Activated CD4-positive, alpha-beta T cell treated with anti-CD3 and anti-CD28 coated beads, Interleukin-10, Interleukin-2, amounts not matched to agents 100 ng/mL and 50 ng/mL, durations not matched to agents 16 hours and 8 hours (primary cell): Measurements from ENCODE around the gene KRT81.
"Not testable (repeated sequence)": the region's sequence is repeated elsewhere in the genome, so short reads cannot be mapped to it uniquely, and the experiment has no call there.

Source experiments
- DNase-seq: peaks from one replicate; pipeline ENCODE4 v3.0.0-alpha.2; 2020

KRT81 gene

DNA sequence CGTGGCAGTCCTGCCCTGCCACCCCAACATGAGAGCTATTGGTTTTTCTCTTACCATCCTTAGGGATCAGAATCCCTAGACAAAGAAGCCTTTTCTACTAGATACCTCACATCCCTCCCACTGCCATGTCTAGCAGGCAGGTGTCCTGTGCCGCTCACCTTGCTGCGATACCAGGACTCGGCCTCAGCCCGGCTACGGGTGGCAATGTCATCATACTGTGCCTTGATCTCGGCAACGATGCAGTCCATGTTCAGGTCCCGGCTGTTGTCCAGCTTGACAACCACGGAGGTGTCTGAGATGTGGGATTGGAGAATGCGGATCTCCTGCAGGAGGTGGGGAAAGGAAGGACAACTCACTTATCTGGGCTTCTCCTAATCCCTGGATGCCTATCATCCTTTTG lies 25.4 kb upstream of the KRT81 start:
- no peak for DNase-seq

DNA sequence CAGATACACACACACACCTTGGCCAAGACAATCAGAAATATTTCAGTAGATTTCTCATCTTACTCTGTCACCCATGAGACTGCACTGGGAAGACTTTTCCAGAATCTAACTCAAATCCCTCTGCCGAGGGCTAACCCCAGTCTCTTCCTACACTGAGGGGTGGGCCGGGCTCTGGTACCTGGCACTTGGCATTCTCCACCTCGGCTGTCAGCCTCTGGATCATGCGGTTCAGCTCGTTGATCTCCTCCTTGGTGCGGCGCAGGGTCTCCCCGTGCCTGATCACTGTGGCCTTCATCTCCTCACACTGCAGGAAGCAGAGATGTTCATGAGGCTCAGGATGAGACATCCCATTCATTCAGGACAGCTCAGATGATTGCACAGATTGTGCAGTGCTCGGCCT lies 25.0 kb upstream of the KRT81 start:
- no peak for DNase-seq

GRCh38 chr12:52315721-52316120 lies 24.4 kb upstream of the KRT81 start:
- DNase-seq = peak; percentile 50

- DNase-seq = no peak
Observed at GRCh38 chr12:52314511-52314910, 23.2 kb upstream of the KRT81 start.

- no peak for DNase-seq
Observed at GRCh38 chr12:52313926-52314325, 22.6 kb upstream of the KRT81 start.

GRCh38 chr12:52313461-52313860 lies 22.1 kb upstream of the KRT81 start:
- DNase-seq = no peak

- DNase-seq = no peak
Observed at GRCh38 chr12:52312086-52312485, 20.8 kb upstream of the KRT81 start.

DNA sequence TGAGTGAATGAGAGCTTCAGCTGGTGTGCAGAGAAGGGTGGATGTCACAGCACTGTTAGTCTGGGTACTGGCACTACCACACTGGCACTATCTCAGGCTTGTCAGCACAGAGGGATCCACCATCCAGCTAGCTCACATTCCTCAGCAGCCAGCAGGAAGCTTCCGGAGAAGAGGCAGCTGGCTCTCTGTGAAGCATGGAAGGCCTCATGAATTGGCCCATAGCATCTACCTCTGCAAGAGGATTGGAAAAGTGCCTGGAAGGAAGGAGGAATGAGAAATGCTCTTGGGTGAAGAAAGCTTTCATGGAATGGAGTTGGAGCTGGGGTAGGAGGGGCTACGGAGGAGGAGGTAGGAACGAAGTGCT lies 19.9 kb upstream of the KRT81 start:
- no peak for DNase-seq

DNA sequence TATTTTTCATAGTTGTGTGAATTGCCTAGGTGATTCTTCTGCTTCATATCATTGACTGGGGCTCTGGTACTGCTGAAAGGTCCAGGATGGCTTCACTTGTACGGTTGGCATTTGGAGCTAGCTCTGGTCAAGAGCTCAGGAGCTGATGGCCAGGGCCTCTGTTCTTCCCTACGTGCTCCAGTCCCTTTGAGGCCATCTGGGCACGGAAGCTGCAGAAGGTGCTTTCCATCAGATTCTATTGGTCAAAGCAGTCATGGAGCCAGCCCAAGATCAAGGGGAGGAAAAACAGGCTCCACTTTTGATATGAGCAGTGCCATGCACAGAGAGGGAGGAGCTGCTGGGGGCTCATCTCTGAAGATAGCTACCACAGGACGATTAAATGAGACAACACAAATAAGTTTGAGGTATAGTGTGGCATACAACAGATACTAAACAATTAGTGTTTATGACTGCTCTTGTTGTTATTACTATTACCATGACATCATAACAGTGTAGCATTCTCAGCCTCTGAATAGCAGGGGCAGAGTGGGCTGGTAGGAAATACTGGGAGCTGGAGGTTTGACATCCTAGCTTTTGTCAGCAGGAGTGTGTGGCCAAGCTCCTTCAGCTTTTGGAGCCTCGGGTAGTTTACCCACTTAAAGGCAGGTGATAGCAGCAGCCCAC lies 19.4 kb upstream of the KRT81 start:
- no peak for DNase-seq

- DNase-seq = no peak
Observed at GRCh38 chr12:52308806-52309425, 17.6 kb upstream of the KRT81 start.

- peak; percentile 56 for DNase-seq
Observed at GRCh38 chr12:52307836-52308805, 16.8 kb upstream of the KRT81 start.

DNA sequence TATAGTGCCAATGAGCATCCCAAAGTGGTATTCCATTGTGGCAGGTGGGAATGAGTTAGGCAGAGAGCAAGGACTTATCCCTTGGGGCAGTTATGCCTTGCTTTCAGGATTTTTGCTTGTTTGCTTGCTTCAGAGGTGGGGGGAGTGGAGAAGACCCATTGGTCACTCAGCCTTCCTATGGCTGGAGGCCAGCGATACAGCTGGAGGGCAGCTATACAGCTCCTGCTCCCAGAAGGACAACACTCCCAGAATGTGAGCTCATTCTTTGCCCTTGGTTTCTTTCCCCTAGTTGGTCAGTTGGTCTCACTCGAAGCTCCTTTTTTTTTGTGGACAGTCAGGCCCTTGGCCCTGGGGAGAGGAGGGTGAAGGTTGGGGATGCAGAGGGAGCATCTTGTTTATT lies 15.4 kb upstream of the KRT81 start:
- no peak for DNase-seq

GRCh38 chr12:52305921-52306705 lies 14.8 kb upstream of the KRT81 start:
- no peak for DNase-seq

- DNase-seq = peak; percentile 26
Observed at GRCh38 chr12:52304941-52305411, 13.6 kb upstream of the KRT81 start.

- not testable (repeated sequence) for DNase-seq
Observed at GRCh38 chr12:52302242-52302914, 11.0 kb upstream of the KRT81 start.

GRCh38 chr12:52301721-52302120 lies 10.4 kb upstream of the KRT81 start:
- DNase-seq = not testable (repeated sequence)

- DNase-seq = no peak
Observed at GRCh38 chr12:52300796-52301691, 9.7 kb upstream of the KRT81 start.

DNA sequence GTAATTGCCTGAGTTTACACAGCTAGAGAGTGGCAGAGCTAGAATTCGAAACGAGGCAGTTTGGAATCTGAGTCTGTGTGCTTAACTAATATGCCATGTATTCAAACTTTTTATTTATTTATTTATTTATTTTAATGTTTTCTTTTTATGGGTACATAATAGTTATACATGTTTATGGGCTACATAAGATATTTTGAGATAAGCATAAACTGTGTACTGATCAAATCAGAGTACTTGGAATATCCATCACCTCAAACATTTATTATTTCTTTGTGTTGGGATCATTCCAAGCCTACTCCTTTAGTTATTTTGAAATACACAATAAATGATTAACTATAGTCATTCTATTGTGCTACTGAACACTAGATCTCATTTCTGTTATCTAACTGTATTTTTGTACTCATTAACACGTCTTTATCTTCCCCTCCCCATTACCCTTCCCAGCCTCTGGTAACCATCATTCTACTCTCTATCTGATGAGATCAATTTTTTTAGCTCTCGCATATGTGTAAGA lies 7.4 kb upstream of the KRT81 start:
- no peak for DNase-seq

- DNase-seq = no peak
Observed at GRCh38 chr12:52296572-52297215, 5.4 kb upstream of the KRT81 start.

GRCh38 chr12:52295663-52296062 lies 4.3 kb upstream of the KRT81 start:
- no peak for DNase-seq
